Mammary epithelial cell (primary cell): ENCODE data around the gene LRP1.

Source experiments
- EZH2 ChIP-seq: IDR thresholded peaks from 2 replicates; pipeline ENCODE4 v1.6.1; 2012; ENCODE audit warnings: low read length, inconsistent platforms, borderline replicate concordance
- TF ChIP-seq, protein P1 (sequence below), 2 donors: IDR thresholded peaks in 1 of 2; conservative IDR thresholded peaks in 1 of 2; 2 replicates each; pipeline ENCODE4 v1.5.1; 2011 to 2012; ENCODE audit warnings: inconsistent platforms in 2 of 2, low read length in 2 of 2, mild to moderate bottlenecking in 2 of 2, control low read depth in 1 of 2, low read depth in 1 of 2; ENCODE audit not compliant: insufficient read depth in 1 of 2; ENCODE audit errors: extremely low read depth in 1 of 2

DNA sequence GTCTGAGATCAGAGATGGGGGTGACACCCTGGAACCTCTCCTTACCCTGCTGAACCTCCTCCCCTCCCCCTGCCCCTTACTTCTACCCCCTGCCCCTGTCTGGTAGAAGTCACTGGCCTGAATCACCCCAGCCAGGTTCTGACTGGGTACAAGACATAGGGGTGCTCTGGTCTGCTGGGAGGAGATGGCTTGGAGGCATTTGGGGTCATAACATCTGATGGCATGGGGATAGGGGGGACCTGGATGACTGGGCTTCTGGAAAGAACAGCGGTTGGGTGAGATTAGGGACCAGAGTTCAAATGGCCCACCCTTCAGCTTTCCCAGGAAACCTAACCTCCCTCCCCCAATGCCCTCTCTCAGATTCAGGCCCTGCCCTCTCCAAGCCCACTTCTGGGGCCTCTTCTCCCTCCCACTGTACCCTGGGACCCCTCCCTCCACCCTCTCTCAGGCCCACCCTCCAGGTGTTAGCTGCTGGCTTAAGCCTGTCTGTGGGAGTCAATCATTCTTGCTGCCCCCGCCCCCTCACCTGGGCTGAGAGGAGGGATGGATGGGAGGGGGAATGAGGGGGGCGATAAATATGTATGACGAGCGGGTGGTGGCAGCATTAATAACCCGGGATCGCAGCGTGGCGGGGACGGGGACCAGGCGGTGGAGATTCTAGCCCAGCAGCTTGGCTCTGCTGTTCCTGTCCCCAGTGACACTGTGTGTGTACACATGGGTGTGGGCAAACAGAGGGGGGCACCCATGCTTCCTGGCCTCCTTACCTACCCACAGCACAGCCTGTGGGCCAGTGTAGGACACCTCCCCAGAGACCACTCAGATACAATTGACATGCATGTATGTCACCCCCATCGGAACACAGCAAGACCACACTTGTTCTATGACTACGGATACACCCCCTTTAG lies 94.3 kb downstream of the LRP1 start:
- TF ChIP-seq, protein P1, sequence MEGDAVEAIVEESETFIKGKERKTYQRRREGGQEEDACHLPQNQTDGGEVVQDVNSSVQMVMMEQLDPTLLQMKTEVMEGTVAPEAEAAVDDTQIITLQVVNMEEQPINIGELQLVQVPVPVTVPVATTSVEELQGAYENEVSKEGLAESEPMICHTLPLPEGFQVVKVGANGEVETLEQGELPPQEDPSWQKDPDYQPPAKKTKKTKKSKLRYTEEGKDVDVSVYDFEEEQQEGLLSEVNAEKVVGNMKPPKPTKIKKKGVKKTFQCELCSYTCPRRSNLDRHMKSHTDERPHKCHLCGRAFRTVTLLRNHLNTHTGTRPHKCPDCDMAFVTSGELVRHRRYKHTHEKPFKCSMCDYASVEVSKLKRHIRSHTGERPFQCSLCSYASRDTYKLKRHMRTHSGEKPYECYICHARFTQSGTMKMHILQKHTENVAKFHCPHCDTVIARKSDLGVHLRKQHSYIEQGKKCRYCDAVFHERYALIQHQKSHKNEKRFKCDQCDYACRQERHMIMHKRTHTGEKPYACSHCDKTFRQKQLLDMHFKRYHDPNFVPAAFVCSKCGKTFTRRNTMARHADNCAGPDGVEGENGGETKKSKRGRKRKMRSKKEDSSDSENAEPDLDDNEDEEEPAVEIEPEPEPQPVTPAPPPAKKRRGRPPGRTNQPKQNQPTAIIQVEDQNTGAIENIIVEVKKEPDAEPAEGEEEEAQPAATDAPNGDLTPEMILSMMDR (conservative IDR thresholded peaks at IDR 0.05 in 1 of 2, IDR thresholded peaks at IDR 0.05 in 1 of 2; ENCODE audit: extremely low read depth in 1 of 2, insufficient read depth in 1 of 2, low read depth in 1 of 2, low read length in 2 of 2): no peak
- no peak for TF ChIP-seq EZH2
